ENCODE data around the gene IMMP2L.

DNA sequence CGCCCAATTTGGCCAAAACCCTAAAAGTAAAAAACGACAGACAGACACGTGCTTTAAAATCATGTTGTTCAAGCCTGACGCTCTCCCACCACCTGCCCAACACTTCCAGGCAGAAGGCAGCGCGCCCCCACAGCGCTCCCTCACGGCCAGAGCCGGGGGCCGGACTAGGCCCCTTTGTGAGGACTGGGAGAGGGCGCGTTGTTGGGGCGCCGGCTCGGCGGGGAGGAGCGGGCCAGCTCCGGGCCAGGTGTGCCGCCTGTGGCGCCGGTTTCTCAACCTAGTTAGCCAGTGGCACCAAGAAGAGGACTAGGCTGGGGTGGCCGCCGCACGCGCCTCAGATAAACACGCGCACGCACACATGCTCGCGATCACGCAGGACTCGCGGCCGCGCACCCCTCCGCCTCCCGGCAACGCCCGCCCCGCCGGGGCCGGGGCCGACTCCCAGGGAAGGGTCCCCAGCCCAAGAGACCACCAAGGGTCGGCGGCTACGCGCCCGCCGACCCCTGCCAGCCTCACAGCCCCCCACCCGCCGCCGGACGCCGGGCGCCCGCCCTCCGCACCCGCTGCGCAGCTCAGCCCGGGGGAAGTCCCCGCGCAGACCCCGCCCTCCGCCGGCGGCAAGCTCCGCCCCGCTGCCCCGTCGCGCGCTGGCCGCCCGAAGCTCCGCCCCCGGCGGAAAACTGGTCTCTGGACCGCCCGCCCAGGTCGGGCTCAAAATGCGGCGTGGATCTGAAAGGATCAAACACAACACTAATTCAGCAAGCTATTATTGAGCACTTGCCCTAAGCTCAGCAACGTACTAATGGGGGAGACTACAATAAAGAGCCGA is at the start of gene IMMP2L:
- TF ChIP-seq, protein P1, sequence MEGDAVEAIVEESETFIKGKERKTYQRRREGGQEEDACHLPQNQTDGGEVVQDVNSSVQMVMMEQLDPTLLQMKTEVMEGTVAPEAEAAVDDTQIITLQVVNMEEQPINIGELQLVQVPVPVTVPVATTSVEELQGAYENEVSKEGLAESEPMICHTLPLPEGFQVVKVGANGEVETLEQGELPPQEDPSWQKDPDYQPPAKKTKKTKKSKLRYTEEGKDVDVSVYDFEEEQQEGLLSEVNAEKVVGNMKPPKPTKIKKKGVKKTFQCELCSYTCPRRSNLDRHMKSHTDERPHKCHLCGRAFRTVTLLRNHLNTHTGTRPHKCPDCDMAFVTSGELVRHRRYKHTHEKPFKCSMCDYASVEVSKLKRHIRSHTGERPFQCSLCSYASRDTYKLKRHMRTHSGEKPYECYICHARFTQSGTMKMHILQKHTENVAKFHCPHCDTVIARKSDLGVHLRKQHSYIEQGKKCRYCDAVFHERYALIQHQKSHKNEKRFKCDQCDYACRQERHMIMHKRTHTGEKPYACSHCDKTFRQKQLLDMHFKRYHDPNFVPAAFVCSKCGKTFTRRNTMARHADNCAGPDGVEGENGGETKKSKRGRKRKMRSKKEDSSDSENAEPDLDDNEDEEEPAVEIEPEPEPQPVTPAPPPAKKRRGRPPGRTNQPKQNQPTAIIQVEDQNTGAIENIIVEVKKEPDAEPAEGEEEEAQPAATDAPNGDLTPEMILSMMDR (IDR thresholded peaks at IDR 0.05) = peak in 1 of 6 experiments; percentile 27
- TF ChIP-seq POLR2A (IDR thresholded peaks at IDR 0.05) = peak; percentile 33 to 84

Measured in thyroid gland (tissue), 4 donors.